HL-60 (cell line): Measurements from ENCODE around the gene SEC14L2.
A peak's percentile ranks its signal among the peaks of the same experiment; 100 is the strongest.

Experiments
- DNase-seq, 2 experiments: peaks; one replicate each; pipeline ENCODE4 v3.0.0-alpha.2; 2010 to 2020; ENCODE audit warnings: low read depth in 1 of 2, low spot score in 1 of 2
- H3K27ac ChIP-seq: fragments of 250-450 bp; sonication (Bioruptor Pico); replicated peaks from 2 replicates; pipeline ENCODE4 v1.5.1; 2020; ENCODE audit warnings: mild to moderate bottlenecking, moderate library complexity
- H3K27me3 ChIP-seq: fragments of 250-450 bp; sonication (Bioruptor Pico); 2 replicates; pipeline ENCODE4 v1.5.1; 2021; ENCODE audit warnings: mild to moderate bottlenecking, moderate library complexity; ENCODE audit not compliant: insufficient read depth, poor library complexity, severe bottlenecking
- H3K4me3 ChIP-seq: replicated peaks from 2 replicates; pipeline ENCODE4 v1.5.1; 2011; ENCODE audit warnings: mild to moderate bottlenecking, control low read depth, low read length; ENCODE audit not compliant: insufficient read depth
- CTCF ChIP-seq: IDR thresholded peaks from one replicate; pipeline ENCODE4 v1.5.1; 2011; ENCODE audit warnings: low read length, control low read depth, inconsistent platforms; ENCODE audit not compliant: insufficient read depth
- GABPA ChIP-seq: IDR thresholded peaks from 2 replicates; pipeline ENCODE4 v1.6.1; 2012; ENCODE audit warnings: low read depth
- POLR2AphosphoS5 ChIP-seq: IDR thresholded peaks from 2 replicates; pipeline ENCODE4 v1.6.1; 2012; ENCODE audit warnings: low read depth
- SPI1 ChIP-seq: IDR thresholded peaks from 2 replicates; pipeline ENCODE4 v1.6.1; 2012; ENCODE audit warnings: low read depth, mild to moderate bottlenecking, borderline replicate concordance
- TF ChIP-seq, protein P1 (sequence below): IDR thresholded peaks from 2 replicates; pipeline ENCODE4 v1.6.1; 2012; ENCODE audit warnings: low read depth; ENCODE audit not compliant: insufficient replicate concordance

The SEC14L2 gene

DNA sequence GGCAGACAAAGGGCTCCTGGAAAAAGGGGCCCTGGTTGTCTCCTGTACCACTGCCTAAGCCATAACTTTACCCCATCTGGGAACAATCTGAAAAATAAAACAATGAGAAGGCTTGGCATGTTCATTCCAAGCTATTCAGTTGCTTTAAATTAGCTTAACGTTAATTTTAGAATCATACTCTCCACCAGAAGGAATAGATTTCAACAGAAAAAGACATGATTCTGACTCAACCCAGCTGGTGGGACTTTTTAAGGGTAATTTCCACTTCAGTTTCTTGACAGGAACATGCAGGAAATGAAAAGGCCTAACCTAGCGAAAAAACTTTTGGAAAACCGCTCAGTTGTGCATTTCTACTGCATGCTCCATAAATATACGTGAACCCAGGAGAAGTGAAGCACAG lies 48.0 kb upstream of the SEC14L2 start:
- no peak overlapping the region for H3K27ac ChIP-seq
- TF ChIP-seq CTCF: no peak
- H3K27me3 ChIP-seq: no peaks in the 10 kb centered on the region
- DNase-seq: no peak
- H3K4me3 ChIP-seq: no peak overlapping the region

GRCh38 chr22:30351226-30351625 lies 45.6 kb upstream of the SEC14L2 start:
- Histone ChIP-seq H3K27me3 (no peaks in the 10 kb centered on the region), H3K27ac (no peak overlapping the region), H3K4me3 (no peak overlapping the region)
- TF ChIP-seq, protein P1, sequence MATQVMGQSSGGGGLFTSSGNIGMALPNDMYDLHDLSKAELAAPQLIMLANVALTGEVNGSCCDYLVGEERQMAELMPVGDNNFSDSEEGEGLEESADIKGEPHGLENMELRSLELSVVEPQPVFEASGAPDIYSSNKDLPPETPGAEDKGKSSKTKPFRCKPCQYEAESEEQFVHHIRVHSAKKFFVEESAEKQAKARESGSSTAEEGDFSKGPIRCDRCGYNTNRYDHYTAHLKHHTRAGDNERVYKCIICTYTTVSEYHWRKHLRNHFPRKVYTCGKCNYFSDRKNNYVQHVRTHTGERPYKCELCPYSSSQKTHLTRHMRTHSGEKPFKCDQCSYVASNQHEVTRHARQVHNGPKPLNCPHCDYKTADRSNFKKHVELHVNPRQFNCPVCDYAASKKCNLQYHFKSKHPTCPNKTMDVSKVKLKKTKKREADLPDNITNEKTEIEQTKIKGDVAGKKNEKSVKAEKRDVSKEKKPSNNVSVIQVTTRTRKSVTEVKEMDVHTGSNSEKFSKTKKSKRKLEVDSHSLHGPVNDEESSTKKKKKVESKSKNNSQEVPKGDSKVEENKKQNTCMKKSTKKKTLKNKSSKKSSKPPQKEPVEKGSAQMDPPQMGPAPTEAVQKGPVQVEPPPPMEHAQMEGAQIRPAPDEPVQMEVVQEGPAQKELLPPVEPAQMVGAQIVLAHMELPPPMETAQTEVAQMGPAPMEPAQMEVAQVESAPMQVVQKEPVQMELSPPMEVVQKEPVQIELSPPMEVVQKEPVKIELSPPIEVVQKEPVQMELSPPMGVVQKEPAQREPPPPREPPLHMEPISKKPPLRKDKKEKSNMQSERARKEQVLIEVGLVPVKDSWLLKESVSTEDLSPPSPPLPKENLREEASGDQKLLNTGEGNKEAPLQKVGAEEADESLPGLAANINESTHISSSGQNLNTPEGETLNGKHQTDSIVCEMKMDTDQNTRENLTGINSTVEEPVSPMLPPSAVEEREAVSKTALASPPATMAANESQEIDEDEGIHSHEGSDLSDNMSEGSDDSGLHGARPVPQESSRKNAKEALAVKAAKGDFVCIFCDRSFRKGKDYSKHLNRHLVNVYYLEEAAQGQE: no peak
- TF ChIP-seq CTCF (no peak), GABPA (no peak), POLR2AphosphoS5 (no peak), SPI1 (no peak)
- DNase-seq: no peak

DNA sequence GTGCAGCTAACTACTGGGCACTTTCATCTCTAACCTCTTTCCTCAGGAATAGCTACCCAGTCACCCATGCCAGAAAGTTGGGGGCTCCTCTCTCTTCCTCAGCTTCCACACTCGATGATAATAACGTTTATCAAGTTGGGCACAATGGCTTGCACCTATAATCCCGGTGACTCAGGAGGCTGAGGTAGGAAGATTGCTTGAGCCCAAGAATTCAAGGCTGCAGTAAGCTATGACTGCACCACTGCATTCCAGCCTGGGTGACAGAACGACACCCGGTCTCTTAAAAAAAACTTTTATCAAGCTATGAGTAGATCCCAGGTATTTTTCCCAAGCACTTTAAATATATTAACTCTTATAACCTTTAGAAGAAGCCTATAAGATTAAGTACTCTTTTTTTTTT lies 42.2 kb upstream of the SEC14L2 start:
- H3K27ac ChIP-seq: no peak overlapping the region
- no peak for DNase-seq
- no peak overlapping the region for H3K4me3 ChIP-seq
- H3K27me3 ChIP-seq: no peaks in the 10 kb centered on the region
- TF ChIP-seq POLR2AphosphoS5 (no peak), GABPA (no peak)

DNA sequence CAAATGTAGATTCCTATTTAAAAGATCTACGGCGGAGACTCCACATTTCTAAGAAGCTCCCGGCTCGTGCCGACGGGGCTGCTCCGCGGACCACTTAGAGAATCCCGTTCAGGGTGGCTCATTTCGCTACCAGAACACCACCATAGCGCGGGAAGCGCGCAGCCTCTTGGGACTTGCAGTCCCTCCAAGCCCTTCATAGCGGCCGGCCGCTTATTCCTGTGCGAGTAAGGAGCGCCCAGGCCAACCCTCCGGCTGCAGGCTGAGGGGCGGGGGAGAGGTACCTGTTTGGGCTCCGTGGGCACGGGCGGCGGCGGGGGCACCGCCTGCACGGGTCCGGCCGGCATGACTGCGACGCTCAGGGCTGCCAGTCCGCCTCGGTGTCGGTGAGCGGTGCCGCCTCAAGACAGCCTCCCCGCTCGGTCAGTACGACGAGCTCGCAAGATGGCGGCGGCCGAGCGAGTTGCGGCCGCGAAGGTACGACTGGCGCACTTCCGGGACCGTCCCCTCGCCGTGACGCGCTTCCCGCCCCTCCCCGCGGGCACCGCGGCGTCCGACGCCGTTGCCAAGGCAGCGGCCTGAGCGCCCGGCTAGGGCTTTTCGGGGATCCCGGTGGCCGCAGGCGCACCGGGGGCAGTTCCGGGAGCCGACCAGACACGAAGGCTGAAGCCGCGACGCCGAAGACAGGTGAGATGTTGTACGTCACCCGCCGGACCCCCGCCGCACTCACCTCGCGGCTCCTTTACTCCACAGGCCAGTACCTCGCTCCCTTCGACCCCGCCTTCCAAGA lies 40.2 kb upstream of the SEC14L2 start, which contains the start of the genes CCDC157 and SF3A1:
Gene CCDC157, plus strand, starts transcription at position 559 of the 787 bp plus-strand sequence. CDS start 8,994 bp downstream, outside the sequence.
Gene SF3A1, minus strand, starts transcription at position 446 of the 787 bp plus-strand sequence. Its CDS starts 102 bp downstream, at position 344.
- Histone ChIP-seq H3K4me3 (peak within 1 kb of the TSS; percentile 91), H3K27me3 (no peaks in the 10 kb centered on the region), H3K27ac (peak within 1 kb of the TSS; percentile 97)
- peak; percentile 78 to 91 for DNase-seq
- TF ChIP-seq POLR2AphosphoS5 (peak; percentile 96), SPI1 (no peak), GABPA (peak; percentile 92), CTCF (no peak)
- TF ChIP-seq, protein P1: peak; percentile 52
